HG03378 (cell line): ENCODE measurements around the gene ENPP7.

ENCODE experiments used
- ATAC-seq: cut with Tn5 transposase; IDR thresholded peaks from one replicate; pipeline ENCODE4 v1.9.1; 2021; ENCODE audit warnings: mild to moderate bottlenecking, moderate library complexity; ENCODE audit not compliant: unreplicated experiment

The ENPP7 gene

GRCh38 chr17:79730437-79730768, 340 bp upstream of the ENPP7 start:
- no peak for ATAC-seq

- ATAC-seq: no peak
Observed at GRCh38 chr17:79732254-79732653, 1.5 kb downstream of the ENPP7 start.

- ATAC-seq: no peak
Observed at GRCh38 chr17:79732804-79733691, 2.3 kb downstream of the ENPP7 start.

- no peak for ATAC-seq
Observed at GRCh38 chr17:79733692-79734070, 2.9 kb downstream of the ENPP7 start.

GRCh38 chr17:79735096-79735495, 4.4 kb downstream of the ENPP7 start:
- no peak for ATAC-seq

GRCh38 chr17:79737046-79737921, 6.5 kb downstream of the ENPP7 start:
- no peak for ATAC-seq

GRCh38 chr17:79737922-79738578, 7.3 kb downstream of the ENPP7 start:
- ATAC-seq: no peak

GRCh38 chr17:79738643-79739042, 7.9 kb downstream of the ENPP7 start:
- ATAC-seq: no peak

GRCh38 chr17:79739148-79740062, 8.7 kb downstream of the ENPP7 start:
- no peak for ATAC-seq

GRCh38 chr17:79740413-79740812, 9.7 kb downstream of the ENPP7 start:
- no peak for ATAC-seq

GRCh38 chr17:79741401-79741750, 10.6 kb downstream of the ENPP7 start:
- ATAC-seq: no peak

- ATAC-seq: no peak
Observed at GRCh38 chr17:79741751-79742588, 11.2 kb downstream of the ENPP7 start.

- ATAC-seq: no peak
Observed at GRCh38 chr17:79742589-79742918, 11.8 kb downstream of the ENPP7 start.

GRCh38 chr17:79742951-79743476, 12.3 kb downstream of the ENPP7 start:
- ATAC-seq: no peak

- ATAC-seq: no peak
Observed at GRCh38 chr17:79743614-79744013, 12.9 kb downstream of the ENPP7 start.

- ATAC-seq: no peak
Observed at GRCh38 chr17:79745641-79746105, 14.9 kb downstream of the ENPP7 start.

GRCh38 chr17:79746889-79747507, 16.3 kb downstream of the ENPP7 start:
- ATAC-seq: no peak

- no peak for ATAC-seq
Observed at GRCh38 chr17:79747508-79748294, 17.0 kb downstream of the ENPP7 start.
